ENCODE data around the gene NRXN3. TPM values are rescaled to one million over a fixed set of nuclear protein-coding genes. Genes with fewer than 3 reads are reported as not detected.

Gene NRXN3
- polyA plus RNA-seq, 1 donor from 2014 or later = 110 TPM

DNA sequence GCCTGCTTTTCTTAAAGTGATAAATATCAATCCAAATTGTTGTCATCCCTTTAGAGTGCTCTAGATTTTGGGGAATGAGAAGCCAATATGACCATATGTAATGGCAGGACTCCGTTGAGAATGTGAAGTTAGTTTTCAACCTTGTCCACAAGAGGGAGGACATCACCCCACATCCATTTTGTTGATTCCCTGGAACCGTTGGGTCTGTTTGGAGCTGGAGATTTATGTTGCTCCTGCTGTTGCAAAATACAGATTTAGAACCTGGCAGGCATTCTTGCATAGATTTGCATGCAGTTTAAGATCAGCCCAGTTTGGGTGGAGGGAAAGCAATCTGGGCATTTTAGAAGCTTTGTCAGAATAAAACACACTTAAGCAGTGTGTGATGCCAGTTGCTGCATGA is 620.1 kb downstream of the NRXN3 start:
- Histone ChIP-seq H3K4me2 (ENCODE audit: low read length) (no peak overlapping the region), H3K4me3 (ENCODE audit: low read length) (no peak overlapping the region), H3K79me2 (replicated peaks; ENCODE audit: insufficient read depth, low read length) (no peaks in the 10 kb centered on the region), H3K9ac (ENCODE audit: low read length) (no peak overlapping the region), H3K36me3 (ENCODE audit: insufficient read depth, low read length) (no peaks in the 10 kb centered on the region), H2AFZ (ENCODE audit: low read depth, low read length) (no peak overlapping the region), H3K27me3 (ENCODE audit: insufficient read depth, low read depth, low read length) (no peaks in the 10 kb centered on the region), H3K9me3 (ENCODE audit: low read length) (no peaks in the 10 kb centered on the region), H3K9me2 (ENCODE audit: insufficient read depth, low read length) (no peaks in the 10 kb centered on the region), H3F3A (ENCODE audit: insufficient read depth, low read length, poor library complexity, severe bottlenecking) (no peaks in the 10 kb centered on the region), H4K20me1 (ENCODE audit: insufficient read depth) (no peaks in the 10 kb centered on the region), H3K27ac (ENCODE audit: low read length) (no peak overlapping the region)
- TF ChIP-seq CTCF (IDR thresholded peaks at IDR 0.05; ENCODE audit: poor library complexity, severe bottlenecking) (peak; percentile 22), EZH2 (IDR thresholded peaks at IDR 0.05; ENCODE audit: borderline replicate concordance, insufficient read depth, low read length, poor library complexity, severe bottlenecking) (no peak), RAD21 (conservative IDR thresholded peaks at IDR 0.05) (no peak), EP300 (conservative IDR thresholded peaks at IDR 0.05; ENCODE audit: poor library complexity, severe bottlenecking) (no peak), POLR2AphosphoS5 (IDR thresholded peaks at IDR 0.05) (no peak), SMC3 (conservative IDR thresholded peaks at IDR 0.05; ENCODE audit: poor library complexity) (peak; percentile 24), REST (IDR thresholded peaks at IDR 0.05; ENCODE audit: borderline replicate concordance) (no peak), MXI1 (conservative IDR thresholded peaks at IDR 0.05; ENCODE audit: poor library complexity, severe bottlenecking) (no peak)

DNA sequence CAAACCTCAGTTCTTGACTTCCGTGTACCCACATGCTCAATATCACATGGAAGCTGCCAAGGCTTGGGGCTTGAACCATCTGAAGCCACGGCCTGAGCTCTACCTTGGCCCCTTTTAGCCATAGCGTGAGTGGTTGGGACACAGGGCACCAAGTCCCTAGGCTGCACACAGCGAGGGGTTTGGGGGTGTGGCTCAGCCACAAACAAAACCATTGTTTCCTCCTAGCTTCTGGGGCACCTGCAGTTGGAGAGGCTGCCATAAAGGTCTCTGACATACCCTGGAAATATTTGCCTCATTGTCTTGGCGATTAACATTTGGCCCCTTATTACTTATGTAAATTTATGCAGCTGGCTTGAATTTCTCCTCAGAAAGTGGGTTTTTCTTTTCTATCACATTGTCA is 628.6 kb downstream of the NRXN3 start:
- H3F3A ChIP-seq (ENCODE audit: insufficient read depth, low read length, poor library complexity, severe bottlenecking) = no peaks in the 10 kb centered on the region
- H3K4me3 ChIP-seq (ENCODE audit: low read length) = no peak overlapping the region
- no peaks in the 10 kb centered on the region for H3K79me2 ChIP-seq (replicated peaks; ENCODE audit: insufficient read depth, low read length)
- H3K4me2 ChIP-seq (ENCODE audit: low read length) = no peak overlapping the region
- H3K9me3 ChIP-seq (ENCODE audit: low read length) = no peaks in the 10 kb centered on the region
- H3K9me2 ChIP-seq (ENCODE audit: insufficient read depth, low read length) = no peaks in the 10 kb centered on the region
- no peak overlapping the region for H3K27ac ChIP-seq (ENCODE audit: low read length)
- H4K20me1 ChIP-seq (ENCODE audit: insufficient read depth) = no peaks in the 10 kb centered on the region
- H3K9ac ChIP-seq (ENCODE audit: low read length) = no peak overlapping the region
- TF ChIP-seq CTCF (IDR thresholded peaks at IDR 0.05; ENCODE audit: poor library complexity, severe bottlenecking) (no peak), EP300 (conservative IDR thresholded peaks at IDR 0.05; ENCODE audit: poor library complexity, severe bottlenecking) (no peak), MXI1 (conservative IDR thresholded peaks at IDR 0.05; ENCODE audit: poor library complexity, severe bottlenecking) (no peak), SMC3 (conservative IDR thresholded peaks at IDR 0.05; ENCODE audit: poor library complexity) (no peak), EZH2 (IDR thresholded peaks at IDR 0.05; ENCODE audit: borderline replicate concordance, insufficient read depth, low read length, poor library complexity, severe bottlenecking) (no peak), POLR2AphosphoS5 (IDR thresholded peaks at IDR 0.05) (no peak), RAD21 (conservative IDR thresholded peaks at IDR 0.05) (no peak), REST (IDR thresholded peaks at IDR 0.05; ENCODE audit: borderline replicate concordance) (no peak), TAF1 (IDR thresholded peaks at IDR 0.05; ENCODE audit: low read depth) (no peak)
- no peak overlapping the region for H2AFZ ChIP-seq (ENCODE audit: low read depth, low read length)
- H3K36me3 ChIP-seq (ENCODE audit: insufficient read depth, low read length) = no peaks in the 10 kb centered on the region
- no peaks in the 10 kb centered on the region for H3K27me3 ChIP-seq (ENCODE audit: insufficient read depth, low read depth, low read length)
